NCI-H2227 treated with DMSO at 0.1 percent for 48 hours (cell line): ENCODE measurements around the gene MNAT1.
"Not testable (repeated sequence)": the region's sequence is repeated elsewhere in the genome, so short reads cannot be mapped to it uniquely, and the experiment has no call there.

Experiments used
- DNase-seq: peaks from one replicate; lab custom pipeline; 2025; lab: John Stamatoyannopoulos, UW

MNAT1 gene

DNA sequence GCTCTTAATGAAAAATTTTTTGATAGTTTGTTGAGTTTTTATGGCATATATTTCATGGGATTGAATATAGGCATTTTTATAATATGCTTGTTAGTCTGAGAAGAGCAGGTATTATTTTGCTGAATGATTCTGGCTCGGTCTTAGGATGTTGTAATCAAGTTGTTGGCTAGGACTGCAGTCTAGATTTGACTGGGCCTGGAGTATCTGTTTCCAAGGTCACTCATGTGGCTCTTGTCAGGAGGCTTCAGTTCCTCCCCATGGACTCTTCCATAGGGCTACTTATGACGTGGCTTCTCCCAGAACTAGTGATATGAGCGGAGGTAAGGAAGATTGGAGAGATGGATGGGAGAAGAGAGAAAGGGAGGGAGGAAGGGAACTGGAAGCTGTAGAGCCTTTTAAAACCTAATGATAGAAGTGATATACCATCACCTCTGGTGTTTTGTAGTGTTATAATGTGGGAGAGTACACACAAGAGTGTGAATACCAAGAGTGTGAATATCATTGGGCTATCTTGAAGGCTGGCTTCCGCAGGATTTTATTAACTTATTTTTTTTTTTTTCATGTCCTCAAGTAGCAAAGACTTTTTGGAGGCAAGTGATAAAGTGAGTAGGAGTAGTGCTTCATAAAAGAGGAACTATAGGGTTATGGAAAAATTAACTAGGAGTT lies 4.4 kb downstream of the MNAT1 start:
- DNase-seq = no peak

DNA sequence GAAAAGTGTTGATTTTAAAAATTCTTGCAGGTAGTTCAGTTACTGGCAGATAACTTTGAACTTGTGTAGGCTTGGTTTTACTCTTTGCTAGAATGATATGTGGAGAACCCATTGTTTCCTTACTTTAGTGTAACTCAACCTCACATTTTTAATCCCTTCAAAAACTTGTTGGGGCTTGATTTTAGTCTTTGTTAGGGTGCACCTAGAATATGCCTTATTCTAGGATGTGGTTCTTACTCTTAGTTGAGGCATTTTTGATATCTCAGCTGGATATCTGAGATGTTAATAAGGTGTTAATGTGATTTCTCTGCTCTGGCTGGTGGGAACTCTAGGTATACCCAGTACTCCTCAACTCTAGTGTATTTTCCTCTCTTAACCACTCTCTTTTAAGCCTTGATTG lies 10.0 kb downstream of the MNAT1 start:
- DNase-seq = no peak

DNA sequence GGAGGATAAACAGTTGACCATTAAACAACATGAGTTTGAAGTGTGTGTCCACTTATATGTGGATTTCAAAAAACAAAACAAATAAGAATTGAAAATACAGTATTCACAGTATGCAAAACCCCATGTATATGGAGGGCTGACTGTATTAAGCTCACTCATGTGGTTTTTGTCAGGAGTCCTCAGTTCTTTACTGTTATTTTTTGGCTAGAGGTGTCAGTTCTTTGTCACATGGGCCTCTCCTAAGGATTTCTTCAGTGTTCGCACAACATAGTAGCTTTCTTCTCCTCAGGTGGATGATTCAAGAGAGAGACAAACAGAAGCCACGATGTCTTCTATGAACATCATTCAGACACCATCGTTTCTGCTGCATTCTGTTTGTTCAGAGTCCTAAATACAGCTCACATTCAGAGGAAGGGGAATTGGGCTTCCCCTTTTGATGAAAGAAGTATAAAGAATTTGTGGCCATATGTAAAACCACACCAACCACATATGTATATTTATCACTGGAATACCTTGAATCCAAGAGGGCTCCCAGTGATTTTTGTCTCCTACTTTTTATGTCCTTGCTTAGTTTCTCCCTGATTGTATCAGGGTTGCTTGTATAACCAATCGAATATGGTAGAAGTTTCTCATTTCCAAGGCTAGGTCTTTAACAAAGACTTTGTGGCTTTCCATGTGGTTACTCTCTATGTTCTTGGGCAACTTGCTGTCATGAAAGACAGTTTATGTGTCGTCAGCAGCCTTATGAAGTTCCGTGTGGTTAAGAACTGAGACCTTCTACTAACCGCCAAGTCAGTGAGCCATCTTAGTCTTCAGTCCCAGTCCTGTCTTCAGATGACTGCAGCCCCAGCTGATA lies 18.9 kb downstream of the MNAT1 start:
- DNase-seq = no peak

DNA sequence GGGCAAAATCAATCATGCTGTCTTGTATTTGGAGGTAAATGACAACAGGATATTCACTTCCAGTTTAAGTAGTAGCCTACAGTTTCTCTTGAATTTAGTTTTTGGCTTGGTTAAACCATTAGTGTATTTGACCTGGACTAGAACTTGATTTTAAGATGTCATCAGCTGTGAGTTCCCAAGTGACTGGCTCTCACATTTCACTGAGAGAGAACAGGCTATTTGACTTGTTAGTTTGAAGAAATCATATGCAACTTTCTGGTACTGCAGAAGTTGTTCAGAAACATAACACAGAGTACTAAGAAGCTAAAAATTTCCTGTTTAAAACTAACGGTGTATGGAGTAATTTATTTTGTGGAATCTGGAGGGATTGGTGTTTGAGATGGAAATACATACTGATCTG lies 22.3 kb downstream of the MNAT1 start:
- DNase-seq = no peak

DNA sequence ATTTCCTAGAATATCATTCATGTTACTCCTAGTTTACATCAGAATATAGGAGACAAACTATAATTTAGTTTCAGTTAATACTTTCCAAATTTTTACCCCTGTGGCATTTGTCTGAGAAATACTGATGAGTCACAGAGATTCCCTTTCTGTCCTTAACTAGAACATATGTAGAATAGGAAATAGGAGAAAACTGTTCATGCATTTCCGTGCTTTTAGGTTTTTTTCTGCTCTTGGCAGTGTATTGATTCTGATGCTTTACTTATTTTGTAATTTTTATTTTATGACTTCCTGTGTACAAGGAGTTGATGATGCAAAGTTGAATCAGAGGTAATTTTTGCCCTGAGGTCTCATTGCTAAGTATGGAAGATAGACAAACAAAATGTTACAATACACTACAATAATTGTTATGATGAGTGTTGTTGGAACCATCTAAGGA lies 23.0 kb downstream of the MNAT1 start:
- DNase-seq = no peak

DNA sequence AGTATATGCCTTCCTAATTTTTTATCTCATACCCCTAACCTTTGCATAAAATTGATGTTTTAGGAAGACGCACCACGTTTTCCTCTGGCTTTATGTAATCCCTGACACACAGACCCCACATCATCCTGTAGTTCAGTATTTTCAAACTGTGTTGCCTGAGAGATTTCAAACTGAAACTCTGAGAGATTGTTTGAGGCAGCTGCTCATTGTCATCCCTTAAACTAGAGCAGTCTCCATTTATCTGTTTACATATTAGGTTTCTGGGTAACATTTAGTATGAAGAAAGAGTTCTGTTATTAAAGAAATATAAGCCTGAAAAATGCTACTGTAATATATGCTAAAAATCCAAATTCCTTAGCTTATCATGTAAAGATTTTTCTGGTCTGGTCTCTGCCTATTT lies 24.3 kb downstream of the MNAT1 start:
- no peak for DNase-seq

DNA sequence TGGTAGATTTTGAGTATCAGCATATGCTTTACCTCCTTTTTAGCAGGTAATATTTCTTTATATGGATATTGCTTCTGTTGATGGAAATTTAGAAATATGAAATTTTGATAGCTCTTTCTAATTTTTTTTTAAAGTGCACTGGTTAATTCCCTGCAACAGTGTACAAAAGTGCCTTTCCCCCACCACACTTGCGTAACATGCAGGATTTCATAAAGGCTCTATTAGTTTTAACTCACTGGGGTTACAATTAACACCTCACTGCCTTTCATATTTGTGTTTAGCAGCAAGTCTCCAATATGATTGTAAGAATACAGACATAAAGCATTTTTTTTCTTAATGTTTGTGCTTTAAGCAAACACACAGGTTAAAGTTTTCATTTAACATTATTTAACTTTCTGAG lies 25.6 kb downstream of the MNAT1 start:
- no peak for DNase-seq

DNA sequence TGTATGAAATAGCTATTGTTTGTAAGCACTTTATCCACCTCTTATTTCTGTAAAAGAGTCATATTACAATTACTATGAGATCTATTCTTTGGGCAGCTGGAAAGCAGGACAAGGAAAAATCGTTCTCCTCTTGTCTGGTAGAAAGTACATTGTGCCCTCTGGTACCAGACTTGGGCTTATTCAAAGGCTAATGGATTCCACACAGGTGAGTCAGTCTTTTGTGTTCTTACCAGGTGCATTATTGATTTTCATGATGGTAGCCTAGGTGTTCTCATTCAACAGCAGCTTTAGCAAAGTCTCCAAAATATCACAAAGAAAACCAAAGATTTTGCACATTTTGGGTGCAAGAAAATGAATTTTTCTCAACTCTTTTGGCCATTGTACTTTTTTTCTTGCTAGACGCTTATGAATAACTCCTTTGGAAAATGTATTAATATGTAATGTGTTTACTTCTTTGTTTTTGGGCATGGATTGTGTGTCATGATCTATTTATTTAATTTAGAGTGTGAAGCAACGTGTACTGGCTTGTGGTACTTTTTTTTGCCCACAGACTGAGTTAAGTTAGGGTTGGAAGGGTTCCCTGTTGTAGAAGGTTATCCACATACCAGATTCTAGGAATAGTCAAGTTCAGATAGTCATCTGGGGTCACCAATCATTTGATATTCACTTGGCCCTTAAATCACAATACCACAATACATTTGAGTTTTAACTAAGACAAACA lies 26.2 kb downstream of the MNAT1 start:
- no peak for DNase-seq

DNA sequence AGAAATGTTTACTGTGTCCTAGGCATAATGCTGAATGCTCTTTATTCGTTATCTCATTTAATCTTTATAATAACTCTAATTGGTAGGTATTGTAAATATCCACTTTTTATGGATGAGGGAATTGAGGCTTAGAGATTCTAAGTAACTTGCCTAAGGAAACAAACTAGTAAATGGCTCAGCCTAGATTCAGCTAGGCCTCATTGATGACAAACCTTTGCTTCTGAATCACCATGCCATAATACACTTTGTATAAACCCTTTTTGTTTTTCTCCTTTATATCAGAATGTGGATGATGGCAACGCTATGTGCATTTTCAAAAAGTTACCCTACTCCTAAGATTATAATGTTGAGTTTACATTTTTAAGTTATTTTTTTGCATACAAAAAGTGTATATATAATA lies 34.0 kb downstream of the MNAT1 start:
- DNase-seq = no peak

DNA sequence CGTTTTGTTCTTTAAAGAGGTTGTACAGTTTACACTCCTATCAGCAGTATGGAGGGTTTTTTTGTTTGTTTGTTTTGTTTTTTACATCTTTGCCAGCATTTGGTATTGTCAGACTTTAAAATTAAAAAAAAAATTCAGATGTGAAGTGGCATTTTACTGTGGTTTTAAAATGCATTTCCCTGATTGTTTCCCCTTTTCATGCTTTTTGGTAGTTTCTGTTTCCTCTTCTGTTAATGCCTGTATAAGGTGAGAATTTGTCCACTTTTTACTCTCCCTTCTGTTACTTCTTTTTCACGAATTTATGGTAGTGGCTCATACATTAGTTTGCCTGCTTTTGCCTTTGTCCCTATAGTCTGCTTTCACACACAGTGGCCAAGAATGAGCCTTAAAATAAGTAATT lies 36.6 kb downstream of the MNAT1 start:
- no peak for DNase-seq

DNA sequence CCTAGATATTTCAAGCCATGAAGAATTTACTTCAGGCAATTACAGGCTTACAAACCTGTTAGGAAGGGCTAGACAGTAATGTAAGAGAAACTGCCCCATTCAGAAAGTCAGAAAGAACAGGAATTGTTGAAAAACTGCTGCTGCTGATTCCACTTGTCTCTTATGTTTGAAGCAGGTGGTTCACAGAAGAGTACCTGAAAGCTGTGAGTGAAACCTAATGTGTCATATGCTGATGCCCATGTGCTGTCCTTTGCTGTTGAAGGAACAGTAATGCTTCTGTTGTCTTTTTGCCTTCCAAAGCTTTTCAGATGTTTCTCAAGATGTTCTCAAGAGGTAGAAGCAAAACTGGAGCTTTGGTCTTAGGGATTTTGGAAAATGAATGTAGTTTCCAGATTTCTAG lies 39.0 kb downstream of the MNAT1 start:
- DNase-seq = no peak

DNA sequence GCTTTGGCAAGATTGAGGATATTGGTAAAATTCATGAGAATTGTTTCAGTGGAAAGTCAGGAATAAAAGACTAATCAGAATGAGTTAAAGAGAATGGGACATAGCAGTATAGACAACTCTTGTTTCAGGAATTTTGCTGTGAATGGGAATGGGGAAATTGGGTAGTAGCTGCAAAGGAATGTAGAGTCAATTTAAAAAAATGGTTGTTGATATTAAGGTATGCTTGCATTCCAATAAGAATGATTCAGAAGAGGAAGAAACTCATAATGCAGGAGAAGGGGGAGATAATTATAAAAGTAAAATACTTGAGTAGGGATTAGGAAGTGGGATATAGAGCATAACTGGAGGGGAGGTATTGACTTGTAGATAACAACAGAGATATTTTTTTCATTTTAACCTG lies 40.7 kb downstream of the MNAT1 start:
- DNase-seq = no peak

DNA sequence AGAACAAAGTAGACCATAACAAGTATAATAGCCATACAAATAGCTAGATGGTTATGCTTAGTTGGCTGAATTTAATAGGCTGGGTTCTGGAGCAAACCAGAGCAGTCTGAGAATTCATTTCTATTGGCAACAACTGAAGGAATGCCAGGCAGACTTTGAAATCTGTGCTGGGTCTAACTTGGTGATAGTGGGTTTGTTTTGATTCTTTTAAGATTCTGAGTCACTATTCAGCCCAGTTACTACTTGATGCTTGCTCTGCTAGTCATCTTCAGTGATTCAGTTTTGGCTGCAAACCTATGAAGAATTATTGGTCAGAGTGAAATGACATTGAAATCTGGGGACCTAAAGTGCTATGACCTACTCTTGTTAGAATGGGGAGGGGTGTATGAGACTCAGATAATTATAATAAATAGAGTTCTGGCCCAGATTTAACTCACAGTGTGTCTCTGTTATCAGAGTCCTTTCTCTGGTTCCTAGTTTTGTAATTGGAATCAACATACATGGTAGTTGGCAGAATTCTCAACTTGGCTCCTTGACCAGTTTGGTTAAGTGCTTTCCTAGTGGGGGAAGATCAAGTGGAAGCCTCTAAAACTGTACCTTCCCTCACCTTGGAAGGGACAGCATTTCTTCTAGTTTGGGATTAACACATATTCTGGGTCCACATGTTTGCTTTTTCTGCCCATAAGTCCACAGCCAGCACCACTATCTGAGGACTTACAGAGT lies 43.5 kb downstream of the MNAT1 start:
- no peak for DNase-seq

DNA sequence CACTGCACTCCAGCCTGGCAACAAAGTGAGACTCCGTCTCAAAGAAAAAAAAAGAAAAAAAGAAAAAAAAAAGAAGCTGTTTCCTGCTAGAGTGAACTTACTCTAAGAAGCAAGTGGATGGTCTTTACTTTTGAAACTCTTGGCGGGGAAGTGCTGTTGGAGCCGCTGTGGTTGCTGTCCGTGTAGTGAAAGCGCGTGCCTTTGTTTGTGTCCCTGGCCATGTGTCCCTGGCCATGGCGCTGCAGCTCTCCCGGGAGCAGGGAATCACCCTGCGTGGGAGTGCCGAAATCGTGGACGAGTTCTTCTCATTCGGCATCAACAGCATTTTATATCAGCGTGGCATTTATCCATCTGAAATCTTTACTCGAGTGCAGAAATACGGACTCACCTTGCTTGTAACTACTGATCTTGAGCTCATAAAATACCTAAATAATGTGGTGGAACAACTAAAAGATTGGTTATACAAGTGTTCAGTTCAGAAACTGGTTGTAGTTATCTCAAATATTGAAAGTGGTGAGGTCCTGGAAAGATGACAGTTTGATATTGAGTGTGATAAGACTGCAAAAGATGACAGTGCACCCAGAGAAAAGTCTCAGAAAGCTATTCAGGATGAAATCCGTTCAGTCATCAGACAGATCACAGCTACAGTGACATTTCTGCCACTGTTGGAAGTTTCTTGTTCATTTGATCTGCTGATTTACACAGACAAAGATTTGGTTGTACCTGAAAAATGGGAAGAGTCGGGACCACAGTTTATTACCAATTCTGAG lies 45.4 kb downstream of the MNAT1 start:
- DNase-seq = not testable (repeated sequence)

DNA sequence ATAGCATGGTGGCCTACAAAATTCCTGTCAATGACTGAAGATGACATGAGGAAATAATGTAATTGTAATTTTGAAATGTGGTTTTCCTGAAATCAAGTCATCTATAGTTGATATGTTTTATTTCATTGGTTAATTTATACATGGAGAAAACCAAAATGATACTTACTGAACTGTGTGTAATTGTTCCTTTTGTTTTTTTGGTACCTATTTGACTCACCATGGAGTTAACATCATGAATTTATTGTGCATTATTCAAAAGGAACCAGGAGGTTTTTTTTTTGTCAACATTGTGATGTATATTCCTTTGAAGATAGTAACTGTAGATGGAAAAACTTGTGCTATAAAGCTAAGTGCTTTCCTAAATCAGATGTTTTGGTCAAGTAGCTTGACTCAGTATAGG lies 46.0 kb downstream of the MNAT1 start:
- DNase-seq = not testable (repeated sequence)

DNA sequence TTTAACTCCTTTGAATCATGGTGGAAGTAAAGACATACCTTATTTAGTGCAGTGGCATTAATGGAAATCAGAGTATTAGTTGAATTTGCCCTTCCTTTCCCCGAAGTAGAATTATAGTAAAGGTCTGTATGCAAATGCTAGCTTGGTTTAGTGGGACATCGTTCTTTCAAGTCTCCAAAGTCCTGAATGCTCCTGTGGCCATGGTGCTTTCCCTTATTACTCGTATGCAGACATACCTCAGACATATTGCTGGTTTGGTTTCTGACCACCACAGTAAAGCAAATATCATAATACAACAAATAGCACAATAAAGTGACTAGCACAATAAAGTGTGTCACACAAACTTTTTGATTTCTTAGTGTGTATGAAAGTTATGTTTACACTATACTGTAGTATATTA lies 52.3 kb downstream of the MNAT1 start:
- no peak for DNase-seq

DNA sequence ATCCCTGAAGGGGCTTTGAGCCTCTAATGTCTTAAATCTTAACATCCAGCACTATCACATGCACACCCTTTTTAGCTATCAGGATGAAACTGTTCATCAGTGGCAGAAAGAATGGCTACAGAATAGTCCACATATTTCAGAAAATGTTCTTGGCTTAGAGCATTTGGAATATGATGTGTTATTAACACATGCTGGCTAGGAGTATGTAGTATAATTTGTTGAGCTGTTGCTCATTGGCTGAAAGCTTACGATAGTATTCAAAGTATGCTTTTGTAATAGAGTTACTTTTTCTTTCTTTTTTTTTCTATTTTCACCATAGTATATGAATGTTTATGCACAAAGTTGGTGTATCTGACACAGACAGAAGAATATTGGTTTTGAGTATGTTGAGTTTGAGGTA lies 55.1 kb downstream of the MNAT1 start:
- DNase-seq = no peak

DNA sequence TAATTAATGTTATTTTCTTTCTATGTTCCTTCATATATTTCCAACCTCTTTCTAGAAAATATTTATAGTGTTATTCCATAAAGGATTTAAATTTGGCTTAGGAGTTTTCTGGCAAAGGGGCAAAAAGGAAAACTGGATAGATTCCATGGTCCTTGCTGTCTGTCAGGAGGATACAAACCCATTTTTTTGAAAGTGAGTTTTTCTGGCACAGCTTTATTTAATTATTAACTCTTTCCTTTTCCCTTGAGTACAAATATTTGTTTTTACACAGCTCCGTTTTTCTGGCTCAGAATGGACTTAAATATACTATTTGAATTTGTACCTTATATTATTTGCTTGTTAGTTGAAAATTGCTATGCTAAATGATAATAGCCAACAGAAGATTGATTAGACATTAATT lies 56.3 kb downstream of the MNAT1 start:
- DNase-seq = no peak

DNA sequence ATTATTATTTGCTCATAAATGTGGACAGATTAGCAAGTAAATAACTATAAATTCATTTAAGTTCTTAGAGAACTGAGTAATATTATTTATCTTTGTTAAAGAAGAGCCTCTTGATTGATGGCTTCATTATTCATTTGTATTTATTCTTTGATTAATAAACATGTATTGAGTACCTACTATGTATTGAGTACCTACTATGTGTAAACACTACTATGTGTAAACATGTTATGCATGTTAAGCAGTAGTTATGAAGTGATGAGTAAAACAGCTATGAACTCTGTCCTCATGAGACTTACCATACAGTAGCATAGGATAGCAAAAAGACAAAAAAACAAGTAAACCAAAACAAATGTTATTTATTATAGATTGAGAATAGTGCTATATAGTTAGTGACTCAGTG lies 61.9 kb downstream of the MNAT1 start:
- no peak for DNase-seq

DNA sequence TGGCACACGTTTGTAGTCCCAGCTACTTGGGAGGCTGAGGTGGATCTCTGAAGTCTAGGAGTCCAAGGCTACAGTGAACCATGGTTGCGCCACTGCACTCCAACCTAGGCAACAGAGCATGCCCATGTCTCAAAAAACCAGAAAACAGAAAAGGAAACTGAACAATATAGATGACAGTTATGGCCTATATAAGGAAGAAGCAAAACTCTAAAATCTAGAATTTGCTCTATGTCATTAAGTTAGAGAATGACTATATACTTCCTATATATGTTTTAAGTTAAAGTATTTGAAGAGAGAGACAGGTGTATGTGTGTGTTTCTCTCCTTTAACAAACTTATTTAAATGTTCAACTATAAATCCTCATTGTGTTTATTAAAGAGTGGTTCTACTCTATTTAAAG lies 65.8 kb downstream of the MNAT1 start:
- no peak for DNase-seq

DNA sequence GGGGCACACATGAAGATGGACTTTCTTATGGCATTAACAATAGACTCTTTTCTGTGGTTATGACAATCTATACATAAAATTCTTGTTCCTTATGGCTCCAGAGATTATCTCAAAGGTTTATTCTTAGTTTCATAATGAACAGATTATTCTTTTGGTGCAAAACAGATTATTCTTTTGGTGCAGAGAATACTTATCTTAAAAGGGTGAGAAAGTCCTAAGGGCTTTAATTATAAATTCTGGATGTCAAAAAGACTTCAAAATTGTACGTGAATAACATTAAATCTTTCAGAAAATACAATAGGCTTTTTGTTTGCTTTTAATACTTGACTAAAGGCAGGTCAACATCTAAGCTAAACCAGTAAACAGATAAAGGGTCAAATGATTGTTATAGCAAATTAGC lies 69.3 kb downstream of the MNAT1 start:
- no peak for DNase-seq
